H1 (cell line): Measurements from ENCODE around the gene WDR44. TPM values are rescaled to one million over a fixed set of nuclear protein-coding genes. Genes with fewer than 3 reads are reported as not detected.
A peak's percentile ranks its signal among the peaks of the same experiment; 100 is the strongest.

Experiments used
- CTCF ChIA-PET: fragments of 300-600 bp; sonication (Branson Sonifier 250); formaldehyde crosslinking; loops from one replicate; lab custom pipeline; 2021; ENCODE audit not compliant: partially characterized antibody; lab: Charles Lee
- POLR2A ChIA-PET: fragments of 300-600 bp; sonication (Branson Sonifier 250); formaldehyde crosslinking; loops from one replicate; lab custom pipeline; 2021; ENCODE audit warnings: inconsistent platforms; ENCODE audit not compliant: partially characterized antibody; lab: Charles Lee
- DNase-seq, 2 experiments: peaks; one replicate each; pipeline versions ENCODE4 v3.0.0 to v3.0.0-alpha.2; 2010 to 2022; ENCODE audit warnings: low spot score in 2 of 2, low read depth in 1 of 2, mixed read lengths in 1 of 2
- FAIRE-seq: peaks from 2 replicates; lab custom pipeline; 2011; peaks lifted over from hg19 to GRCh38; lab: Jason Lieb, UNC
- H2AFZ ChIP-seq: 2 replicates; pipeline ENCODE4 v1.8.1; 2012; ENCODE audit warnings: low read length, inconsistent platforms
- H2AK5ac ChIP-seq: 2 replicates; pipeline ENCODE4 v1.6.1; 2013; ENCODE audit warnings: low read depth, low read length
- H2BK120ac ChIP-seq: replicated peaks from 2 replicates; pipeline ENCODE3; 2013; ENCODE audit warnings: low read depth, low read length, inconsistent platforms
- H2BK12ac ChIP-seq: 2 replicates; pipeline ENCODE4 v1.6.1; 2013; ENCODE audit warnings: low read depth, low read length
- H2BK15ac ChIP-seq: 2 replicates; pipeline ENCODE4 v1.6.1; 2013; ENCODE audit warnings: low read length
- H2BK20ac ChIP-seq: 2 replicates; pipeline ENCODE4 v1.6.1; 2013; ENCODE audit warnings: low read length
- H2BK5ac ChIP-seq: 2 replicates; pipeline ENCODE4 v1.6.1; 2013; ENCODE audit warnings: low read depth, low read length
- H3K14ac ChIP-seq: 2 replicates; pipeline ENCODE4 v1.6.1; 2013; ENCODE audit warnings: inconsistent platforms; ENCODE audit not compliant: insufficient read length
- H3K18ac ChIP-seq: 2 replicates; pipeline ENCODE4 v1.6.1; 2013; ENCODE audit warnings: low read length; ENCODE audit errors: extremely low read depth
- H3K23ac ChIP-seq: 2 replicates; pipeline ENCODE4 v1.6.1; 2013; ENCODE audit warnings: inconsistent platforms; ENCODE audit not compliant: insufficient read length
- H3K23me2 ChIP-seq: 2 replicates; pipeline ENCODE4 v1.6.1; 2013; ENCODE audit warnings: low read depth, low read length
- H3K27ac ChIP-seq: 2 replicates; pipeline ENCODE4 v1.6.1; 2011; ENCODE audit warnings: low read depth, low read length, inconsistent platforms
- H3K27me3 ChIP-seq, 4 experiments: replicated peaks in 1 of 4; 1 replicate in 1 of 4; 2 replicates in 3 of 4; pipeline versions ENCODE4 v1.6.1 to v1.8.1; 2011 to 2013; ENCODE audit warnings: low read length in 3 of 4, mild to moderate bottlenecking in 3 of 4, inconsistent platforms in 2 of 4, mixed read lengths in 2 of 4, moderate library complexity in 1 of 4; ENCODE audit not compliant: control insufficient read depth in 3 of 4, insufficient read depth in 3 of 4; ENCODE audit errors: extremely low read depth in 1 of 4
- H3K36me3 ChIP-seq, 4 experiments: 2 replicates each; pipeline versions ENCODE4 v1.6.1 to v1.8.1; 2011 to 2013; ENCODE audit warnings: mild to moderate bottlenecking in 4 of 4, low read length in 3 of 4, moderate library complexity in 2 of 4, control low read depth in 1 of 4, inconsistent platforms in 1 of 4; ENCODE audit not compliant: insufficient read depth in 4 of 4, control insufficient read depth in 2 of 4
- H3K4ac ChIP-seq: replicated peaks from 2 replicates; pipeline ENCODE3; 2013; ENCODE audit warnings: low read length, low read depth, mixed read lengths, inconsistent platforms; ENCODE audit not compliant: insufficient read length
- H3K4me1 ChIP-seq, 4 experiments: replicated peaks in 1 of 4; 1 replicate in 1 of 4; 2 replicates in 3 of 4; pipeline versions ENCODE4 v1.6.1 to v1.8.1; 2011 to 2013; ENCODE audit warnings: low read length in 3 of 4, inconsistent platforms in 2 of 4, mixed read lengths in 1 of 4; ENCODE audit not compliant: insufficient read depth in 4 of 4, control insufficient read depth in 3 of 4
- H3K4me2 ChIP-seq, 2 experiments: 2 replicates each; pipeline versions ENCODE4 v1.6.1 to v1.8.1; 2011 to 2013; ENCODE audit warnings: low read depth in 2 of 2, low read length in 2 of 2, control low read depth in 1 of 2, inconsistent platforms in 1 of 2, mild to moderate bottlenecking in 1 of 2; ENCODE audit not compliant: insufficient read depth in 1 of 2
- H3K4me3 ChIP-seq, 4 experiments: fragments of 200-600, 300-600 bp in 1 of 4; sonication (generic), shearing (Covaris generic), sonication (Bioruptor Twin) in 1 of 4; 2 replicates each; pipeline versions ENCODE4 v1.5.1 to v1.8.1; 2011 to 2016; ENCODE audit warnings: low read length in 4 of 4, low read depth in 3 of 4, control low read depth in 2 of 4, inconsistent platforms in 2 of 4, mild to moderate bottlenecking in 2 of 4, mixed read lengths in 1 of 4, moderate library complexity in 1 of 4; ENCODE audit not compliant: insufficient read depth in 2 of 4; ENCODE audit errors: extremely low read depth in 1 of 4
- H3K56ac ChIP-seq: replicated peaks from 2 replicates; pipeline ENCODE3; 2013; ENCODE audit warnings: low read depth, mild to moderate bottlenecking, mixed read lengths, low read length, inconsistent platforms; ENCODE audit not compliant: insufficient read length
- H3K79me1 ChIP-seq: 2 replicates; pipeline ENCODE4 v1.6.1; 2013; ENCODE audit warnings: low read depth, low read length, control low read depth
- H3K79me2 ChIP-seq, 2 experiments: 2 replicates each; pipeline versions ENCODE4 v1.6.1 to v1.8.1; 2012 to 2013; ENCODE audit warnings: low read length in 2 of 2, mild to moderate bottlenecking in 2 of 2, inconsistent platforms in 1 of 2; ENCODE audit not compliant: insufficient read depth in 2 of 2, control insufficient read depth in 1 of 2
- H3K9ac ChIP-seq, 4 experiments: replicated peaks in 1 of 4; 1 replicate in 1 of 4; 2 replicates in 3 of 4; pipeline versions ENCODE4 v1.6.1 to v1.8.1; 2011 to 2013; ENCODE audit warnings: low read depth in 3 of 4, low read length in 3 of 4, control low read depth in 2 of 4, mild to moderate bottlenecking in 2 of 4, moderate library complexity in 2 of 4, inconsistent platforms in 1 of 4; ENCODE audit errors: extremely low read depth in 1 of 4
- H3K9me3 ChIP-seq, 2 experiments: 2 replicates each; pipeline versions ENCODE4 v1.6.1 to v1.8.1; 2012 to 2013; ENCODE audit warnings: mild to moderate bottlenecking in 2 of 2, moderate library complexity in 2 of 2, control low read depth in 1 of 2, inconsistent platforms in 1 of 2, low read depth in 1 of 2, low read length in 1 of 2, mixed read lengths in 1 of 2; ENCODE audit not compliant: insufficient read depth in 2 of 2
- H4K20me1 ChIP-seq, 2 experiments: replicated peaks in 1 of 2; 2 replicates each; pipeline versions ENCODE3 to v1.8.1; 2011 to 2013; ENCODE audit warnings: inconsistent platforms in 2 of 2, low read length in 2 of 2, mild to moderate bottlenecking in 1 of 2; ENCODE audit not compliant: insufficient read depth in 2 of 2, control insufficient read depth in 1 of 2
- H4K5ac ChIP-seq: 2 replicates; pipeline ENCODE4 v1.6.1; 2013; ENCODE audit warnings: low read length, low read depth, mixed read lengths, inconsistent platforms; ENCODE audit not compliant: insufficient read length
- H4K8ac ChIP-seq: 2 replicates; pipeline ENCODE4 v1.8.0; 2013; ENCODE audit warnings: mild to moderate bottlenecking, moderate library complexity, low read length, inconsistent platforms; ENCODE audit not compliant: insufficient read depth; ENCODE audit errors: extremely low read depth
- H4K91ac ChIP-seq: replicated peaks from 2 replicates; pipeline ENCODE3; 2013; ENCODE audit warnings: low read length, mixed read lengths, inconsistent platforms; ENCODE audit not compliant: insufficient read length
- NRF1 ChIP-seq: IDR thresholded peaks from 2 replicates; pipeline ENCODE4 v1.6.1; 2011; ENCODE audit warnings: mild to moderate bottlenecking, low read depth, low read length, improper control_type of control experiment
- SIN3A ChIP-seq, 2 experiments: IDR thresholded peaks in 1 of 2; conservative IDR thresholded peaks in 1 of 2; 2 replicates each; pipeline ENCODE4 v1.6.1; 2011 to 2012; ENCODE audit warnings: low read length in 2 of 2, improper control_type of control experiment in 1 of 2, low read depth in 1 of 2, mild to moderate bottlenecking in 1 of 2
- ZNF274 ChIP-seq: IDR thresholded peaks from 2 replicates; pipeline ENCODE4 v1.7.0; 2012; ENCODE audit warnings: low read length, borderline replicate concordance; ENCODE audit errors: extremely low read depth
- WGBS, 2 experiments: shearing (Covaris generic) in 1 of 2; methylation state at CpG; one replicate each; pipeline versions ENCODE4 v1.1.6 to v1.1.7; 2013 to 2015; ENCODE audit warnings: low lambda C conversion rate in 2 of 2, mixed read lengths in 2 of 2, inconsistent platforms in 1 of 2, low coverage in 1 of 2, missing lambda C conversion rate in 1 of 2; ENCODE audit not compliant: insufficient replicate concordance in 2 of 2, insufficient coverage in 1 of 2, insufficient read length in 1 of 2; ENCODE audit errors: extremely low coverage in 1 of 2, missing lambda C conversion rate in 1 of 2; 5-methylcytosine and 5-hydroxymethylcytosine counted together
- polyA plus RNA-seq, 7 experiments: library from polyadenylated mRNA; depleted of rRNA in 3 of 7; stranded (reverse) in 5 of 7; unstranded in 2 of 7; fragments of >200 nt in 5 of 7; fragments of 200-250 nt in 2 of 7; gene quantifications; 1 replicate in 5 of 7; 2 replicates in 1 of 7; 4 replicates in 1 of 7; pipeline versions ENCODE4 v1.2.1 to v1.2.3, GENCODE V29; 2011 to 2013; ENCODE audit warnings: missing spikeins in 2 of 7, mixed read lengths in 2 of 7
- total RNA-seq: library from RNA; stranded (reverse); fragmentation: NEBNext Ultra II Directional; extraction: Animal tissue kit (Norgen Biotek cat#: 25700); gene quantifications from 2 replicates; pipeline ENCODE4 v1.2.1, GENCODE V29; 2021

Gene WDR44
- total and polyA plus RNA-seq, 2 of the 8 experiments (the other 6 are each of a cell fraction or from before 2014, with no cell fraction given) = 5.1 to 17.2 TPM

DNA sequence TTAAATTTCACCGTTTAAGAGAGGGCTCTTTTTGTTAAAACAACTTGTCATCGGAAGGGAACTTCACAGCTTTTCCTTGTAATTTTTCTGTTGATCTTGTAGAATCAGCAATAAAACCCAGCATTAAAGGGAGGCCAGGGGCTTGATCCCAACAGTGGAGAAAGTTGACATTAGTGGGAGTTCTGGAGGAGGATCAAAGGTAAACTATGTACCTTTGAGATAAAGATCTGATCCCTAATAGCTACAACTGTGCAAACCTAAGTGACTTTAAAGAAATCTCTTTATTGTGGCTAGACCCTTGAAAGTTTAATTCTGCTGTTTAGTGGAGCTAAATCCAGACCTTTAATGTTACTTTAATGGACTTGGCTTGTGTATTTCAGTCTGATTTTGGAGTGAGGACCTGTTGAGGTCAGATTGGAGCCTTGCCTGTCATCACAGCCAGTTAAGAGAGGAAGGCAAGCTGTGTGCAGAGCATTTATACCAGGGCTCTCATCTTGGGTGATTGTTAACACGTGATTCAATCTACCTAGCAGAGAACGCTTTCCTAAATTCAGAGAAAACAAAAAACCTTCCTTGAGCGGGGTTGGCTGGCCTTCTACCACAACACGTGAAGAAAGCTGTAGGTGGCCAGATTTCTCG, 151.4 kb downstream of the WDR44 start:
- no peak for DNase-seq
- peak; percentile 86 for FAIRE-seq
- no peak overlapping the region for H3K4ac ChIP-seq

More for the DNA sequence above, 151.4 kb downstream of the WDR44 start:
- Histone ChIP-seq H3K4me2 (peak overlapping the region; percentile 94 to 98; a peak in 3 of 4 replicates), H3K14ac (no peak overlapping the region), H3K79me1 (no peaks in the 10 kb centered on the region), H3K27ac (no peak overlapping the region), H2BK20ac (no peak overlapping the region), H3K23me2 (peaks cover 5% of the 10 kb centered on the region; the same call in 1 of the 2 replicates), H3K27me3 (peaks cover 0 to 15% (median 9%) of the 10 kb centered on the region in 4 experiments; a peak in 6 of 7 replicates), H4K20me1 (no peaks in the 10 kb centered on the region), H2BK12ac (no peak overlapping the region), H3K9me3 (no peaks in the 10 kb centered on the region), H4K5ac (no peak overlapping the region), H3K36me3 (no peaks in the 10 kb centered on the region), H3K79me2 (peaks cover 0 to 8% of the 10 kb centered on the region in 2 experiments; a peak in 1 of 4 replicates), H2BK120ac (no peak overlapping the region), H2AK5ac (no peak overlapping the region), H2BK15ac (no peak overlapping the region), H4K8ac (no peak overlapping the region), H3K4me3 (peak overlapping the region; percentile 61 to 76 (median 66); a peak in 5 of 8 replicates), H2BK5ac (no peak overlapping the region), H3K23ac (no peak overlapping the region), H3K4me1 (peaks cover 0 to 12% (median 8%) of the 10 kb centered on the region in 4 experiments; a peak in 4 of 7 replicates), H3K56ac (no peak overlapping the region), H3K9ac (no peak overlapping the region; a peak in 1 of 7 replicates), H2AFZ (no peak overlapping the region), H4K91ac (no peak overlapping the region), H3K18ac (no peak overlapping the region)
- POLR2A ChIA-PET = no interaction called here
- 27% methylated on average over 7 of the region's 7 CpGs; no CpG with 5 or more reads in 1 of the 2 experiments for WGBS, 2 experiments
- CTCF ChIA-PET = interaction anchor here (1.2 to 2.0 kb wide), 4 partner anchors 9 to 104 kb away, joined by 3 to 9 read pairs (median 4); no protein-coding TSS in a partner anchor
- TF ChIP-seq SIN3A (conservative IDR thresholded peaks at IDR 0.05 in 1 of 2, IDR thresholded peaks at IDR 0.05 in 1 of 2; ENCODE audit: low read depth in 1 of 2, low read length in 2 of 2) (no peak), NRF1 (no peak), ZNF274 (no peak)
